Sigmoid colon (tissue), 7 donors: ENCODE measurements around the gene PCDHAC1. TPM values are rescaled to one million over a fixed set of nuclear protein-coding genes. Genes with fewer than 3 reads are reported as not detected.
A peak's percentile ranks its signal among the peaks of the same experiment; 100 is the strongest.

Source experiments
- DNase-seq: peaks from one replicate; pipeline ENCODE4 v3.0.0-alpha.2; 2019
- H3K27ac ChIP-seq, 4 donors: fragments of 200-600 bp; sonication (generic); one replicate each; pipeline ENCODE4 v1.5.1; 2016 to 2019; ENCODE audit warnings: mild to moderate bottlenecking in 1 of 4
- H3K27me3 ChIP-seq, 3 donors: fragments of 200-600 bp; sonication (generic); one replicate each; pipeline ENCODE4 v1.5.1; 2019; ENCODE audit warnings: mild to moderate bottlenecking in 1 of 3
- H3K36me3 ChIP-seq, 4 donors: fragments of 200-600 bp; sonication (generic); one replicate each; pipeline ENCODE4 v1.5.1; 2016 to 2019
- H3K4me1 ChIP-seq, 4 donors: fragments of 200-600 bp; sonication (generic); one replicate each; pipeline ENCODE4 v1.5.1; 2017 to 2019
- H3K4me3 ChIP-seq, 4 donors: fragments of 200-600 bp; sonication (generic); one replicate each; pipeline ENCODE4 v1.5.1; 2017 to 2019; ENCODE audit warnings: mild to moderate bottlenecking in 2 of 4, moderate library complexity in 1 of 4
- H3K9me3 ChIP-seq, 4 donors: fragments of 200-600 bp in 3 of 4; sonication (generic) in 3 of 4; one replicate each; pipeline versions ENCODE4 v1.5.1 to v1.6.1; 2013 to 2019
- CTCF ChIP-seq, 4 experiments: fragments of 450-650 bp in 3 of 4; fragments of 200-600 bp in 1 of 4; IDR thresholded peaks; one replicate each; pipeline ENCODE4 v1.5.1; 2016 to 2019; ENCODE audit warnings: antibody characterized with exemption in 4 of 4, mild to moderate bottlenecking in 3 of 4, moderate library complexity in 2 of 4
- EP300 ChIP-seq, 4 donors: sonication (generic); formaldehyde crosslinking; IDR thresholded peaks; one replicate each; pipeline ENCODE4 v1.6.1; 2017; ENCODE audit warnings: antibody characterized with exemption in 4 of 4
- POLR2A ChIP-seq, 2 donors: fragments of 450-650 bp; IDR thresholded peaks; one replicate each; pipeline ENCODE4 v1.6.1; 2016; ENCODE audit warnings: antibody characterized with exemption in 2 of 2, mild to moderate bottlenecking in 2 of 2, moderate library complexity in 2 of 2
- POLR2AphosphoS5 ChIP-seq, 4 donors: sonication (generic); formaldehyde crosslinking; IDR thresholded peaks; one replicate each; pipeline ENCODE4 v1.6.1; 2017; ENCODE audit warnings: antibody characterized with exemption in 4 of 4
- WGBS, 2 donors: extraction: QIAGEN DNeasy Blood & Tissue Kit; methylation state at CpG; one replicate each; pipeline ENCODE4 v1.1.7; 2013; 5-methylcytosine and 5-hydroxymethylcytosine counted together
- intact Hi-C: fragments of 100-400 bp; cut with DNase I; formaldehyde crosslinking; loops from one replicate; pipeline ENCODE4 v1.15.1; 2023
- polyA plus RNA-seq, 3 donors: library from polyadenylated mRNA; stranded (reverse); fragments of 200-250 nt; gene quantifications; one replicate each; pipeline ENCODE4 v1.2.3, GENCODE V29; 2013
- total RNA-seq, 4 donors: library from RNA; depleted of rRNA; stranded (reverse); fragments of >200 nt; gene quantifications; one replicate each; pipeline ENCODE4 v1.1.0, GENCODE V29; 2016
- donor health status: healthy with polysubstance abuse.
- donor health status: Bipolar disorder and iron deficiency.
- donor health status: healthy.

PCDHAC1 gene
- total and polyA plus RNA-seq, 7 donors = 0.34 to 1.7 (median 0.71) TPM; not detected in 2

- peaks cover 0 to 2% (median 0%) of the 10 kb centered on the region in 4 donors for H3K9me3 ChIP-seq
- no peak for DNase-seq
- H3K4me3 ChIP-seq = no peak overlapping the region
- H3K4me1 ChIP-seq = peaks cover 0 to 20% (median 15%) of the 10 kb centered on the region in 4 donors
- peaks cover 0 to 33% (median 15%) of the 10 kb centered on the region in 3 donors for H3K27me3 ChIP-seq
- TF ChIP-seq POLR2AphosphoS5 (IDR thresholded peaks at IDR 0.05) = no peak
- TF ChIP-seq EP300 (IDR thresholded peaks at IDR 0.05) = no peak
- no peak for TF ChIP-seq POLR2A (IDR thresholded peaks at IDR 0.05)
- no peak for TF ChIP-seq CTCF (IDR thresholded peaks at IDR 0.05)
- H3K27ac ChIP-seq = no peak overlapping the region
- H3K36me3 ChIP-seq = no peaks in the 10 kb centered on the region
- intact Hi-C loops = no loop called here
- WGBS, 2 donors = 64 to 70% methylated on average over 4 of the region's 4 CpGs
Measured at GRCh38 chr5:140923601-140924000, 2.5 kb upstream of the PCDHAC1 start.

GRCh38 chr5:140926443-140927227, 536 bp downstream of the PCDHAC1 start:
- peaks cover 0 to 20% (median 15%) of the 10 kb centered on the region in 4 donors for H3K4me1 ChIP-seq
- no peaks in the 10 kb centered on the region for H3K36me3 ChIP-seq
- no peaks in the 10 kb centered on the region for H3K9me3 ChIP-seq
- WGBS, 2 donors = 3 to 25% methylated on average over 74 of the region's 74 CpGs
- TF ChIP-seq CTCF (IDR thresholded peaks at IDR 0.05) (peak; percentile 30 to 70 (median 40)), EP300 (IDR thresholded peaks at IDR 0.05) (no peak), POLR2AphosphoS5 (IDR thresholded peaks at IDR 0.05) (no peak), POLR2A (IDR thresholded peaks at IDR 0.05) (no peak)
- peaks cover 0 to 45% (median 22%) of the 10 kb centered on the region in 3 donors for H3K27me3 ChIP-seq
- intact Hi-C loops = loop anchor here (2.0 kb wide), 1 partner anchor 114 kb away; no protein-coding TSS in a partner anchor
- H3K27ac ChIP-seq = peak overlapping the region in 2 of 4 donors; percentile 49 to 75
- peak; percentile 85 for DNase-seq
- peak overlapping the region; percentile 27 to 55 (median 46) for H3K4me3 ChIP-seq

GRCh38 chr5:140927228-140927573, 1.1 kb downstream of the PCDHAC1 start:
- H3K27me3 ChIP-seq = peaks cover 0 to 45% (median 22%) of the 10 kb centered on the region in 3 donors

GRCh38 chr5:140934964-140935606, 9.0 kb downstream of the PCDHAC1 start:
- WGBS, 2 donors = 80 to 90% methylated on average over 4 of the region's 4 CpGs
- intact Hi-C loops = no loop called here

More at GRCh38 chr5:140927228-140927573, 1.1 kb downstream of the PCDHAC1 start:
- Histone ChIP-seq H3K36me3 (no peaks in the 10 kb centered on the region), H3K9me3 (no peaks in the 10 kb centered on the region), H3K4me1 (peaks cover 0 to 20% (median 15%) of the 10 kb centered on the region in 4 donors), H3K4me3 (peak overlapping the region; percentile 27 to 55 (median 46)), H3K27ac (peak overlapping the region in 2 of 4 donors; percentile 49 to 75)
- WGBS, 2 donors = 14 to 47% methylated on average over 26 of the region's 26 CpGs
- intact Hi-C loops = loop anchor here (2.0 kb wide), 1 partner anchor 114 kb away; no protein-coding TSS in a partner anchor
- DNase-seq = no peak
- no peak for TF ChIP-seq POLR2AphosphoS5 (IDR thresholded peaks at IDR 0.05)
- TF ChIP-seq POLR2A (IDR thresholded peaks at IDR 0.05) = no peak
- TF ChIP-seq CTCF (IDR thresholded peaks at IDR 0.05) = no peak
- no peak for TF ChIP-seq EP300 (IDR thresholded peaks at IDR 0.05)

More at GRCh38 chr5:140934964-140935606, 9.0 kb downstream of the PCDHAC1 start:
- Histone ChIP-seq H3K27ac (no peak overlapping the region), H3K4me3 (no peak overlapping the region), H3K36me3 (no peaks in the 10 kb centered on the region), H3K4me1 (no peaks in the 10 kb centered on the region), H3K27me3 (peaks cover 0 to 3% (median 0%) of the 10 kb centered on the region in 3 donors), H3K9me3 (no peaks in the 10 kb centered on the region)
- TF ChIP-seq EP300 (IDR thresholded peaks at IDR 0.05) (no peak), POLR2A (IDR thresholded peaks at IDR 0.05) (no peak), POLR2AphosphoS5 (IDR thresholded peaks at IDR 0.05) (no peak), CTCF (IDR thresholded peaks at IDR 0.05) (no peak)
- no peak for DNase-seq
